BLaER1 treated with 17β-estradiol and CSF1 and Interleukin-3, amounts not matched to agents 10 nM and 100 nM (cell line): Measurements from ENCODE around the gene TAPT1.

ENCODE experiments used
- H3K27ac ChIP-seq, 11 experiments: shearing (Covaris generic); formaldehyde crosslinking; 2 replicates each; pipeline ENCODE4 v1.8.1; 2022
- H3K27me3 ChIP-seq, 11 experiments: shearing (Covaris generic); formaldehyde crosslinking; 2 replicates each; pipeline ENCODE4 v1.8.1; 2022
- H3K36me3 ChIP-seq, 11 experiments: shearing (Covaris generic); formaldehyde crosslinking; 2 replicates each; pipeline ENCODE4 v1.8.1; 2022
- H3K4me1 ChIP-seq, 10 experiments: shearing (Covaris generic); formaldehyde crosslinking; 2 replicates each; pipeline ENCODE4 v1.8.1; 2022
- H3K4me2 ChIP-seq, 11 experiments: shearing (Covaris generic); formaldehyde crosslinking; 2 replicates each; pipeline ENCODE4 v1.8.1; 2022
- H3K4me3 ChIP-seq, 10 experiments: shearing (Covaris generic); formaldehyde crosslinking; 2 replicates each; pipeline ENCODE4 v1.8.1; 2022
- H3K9ac ChIP-seq, 11 experiments: shearing (Covaris generic); formaldehyde crosslinking; 2 replicates each; pipeline ENCODE4 v1.8.1; 2022
- H3K9me3 ChIP-seq, 11 experiments: shearing (Covaris generic); formaldehyde crosslinking; replicated peaks in 1 of 11; 2 replicates each; pipeline ENCODE4 v1.8.1; 2022
- H4K20me1 ChIP-seq, 11 experiments: shearing (Covaris generic); formaldehyde crosslinking; 2 replicates each; pipeline ENCODE4 v1.8.1; 2022
- Cebpa-rat ChIP-seq, 11 experiments: shearing (Covaris generic); IDR thresholded peaks; 2 replicates each; pipeline ENCODE4 v1.8.1; 2022

TAPT1 gene

GRCh38 chr4:16265820-16266219 is 39.5 kb upstream of the TAPT1 start:
- Histone ChIP-seq H3K9ac (no peak overlapping the region), H3K36me3 (no peaks in the 10 kb centered on the region)

DNA sequence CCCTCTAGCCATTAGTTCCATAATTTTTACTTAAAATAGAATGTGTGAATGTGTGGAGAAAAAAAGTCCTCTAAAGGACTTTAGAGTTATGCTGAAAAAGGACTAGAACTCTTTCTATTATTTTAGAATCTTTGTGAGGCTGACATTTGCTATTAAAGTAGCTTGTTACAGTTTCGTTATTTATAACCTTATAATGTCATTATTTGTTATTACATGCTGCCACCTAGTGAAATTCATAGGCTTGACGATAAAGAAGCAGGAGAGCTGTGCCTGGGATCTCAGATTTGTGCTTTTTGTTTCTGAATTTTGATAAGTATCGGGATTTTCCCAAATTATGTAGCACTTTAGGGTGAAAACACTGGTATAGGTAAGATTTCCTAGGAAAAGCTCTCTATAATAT is 38.5 kb upstream of the TAPT1 start:
- no peak overlapping the region for H3K4me3 ChIP-seq
- H3K9ac ChIP-seq, result no peak overlapping the region
- no peak for TF ChIP-seq Cebpa-rat (IDR thresholded peaks at IDR 0.05)
- no peaks in the 10 kb centered on the region for H3K27me3 ChIP-seq
- H3K36me3 ChIP-seq, result no peaks in the 10 kb centered on the region
- no peak overlapping the region for H3K27ac ChIP-seq
- no peak overlapping the region for H3K4me2 ChIP-seq
- H3K4me1 ChIP-seq, result peaks cover 14 to 28% (median 23%) of the 10 kb centered on the region in 10 experiments
- H4K20me1 ChIP-seq, result no peaks in the 10 kb centered on the region
- no peaks in the 10 kb centered on the region for H3K9me3 ChIP-seq

More at GRCh38 chr4:16265820-16266219, 39.5 kb upstream of the TAPT1 start:
- TF ChIP-seq Cebpa-rat (IDR thresholded peaks at IDR 0.05), result no peak
- no peaks in the 10 kb centered on the region for H3K9me3 ChIP-seq
- H3K27me3 ChIP-seq, result no peaks in the 10 kb centered on the region
- no peaks in the 10 kb centered on the region for H4K20me1 ChIP-seq
- peaks cover 20 to 38% (median 33%) of the 10 kb centered on the region in 10 experiments for H3K4me1 ChIP-seq
- no peak overlapping the region for H3K27ac ChIP-seq
- no peak overlapping the region for H3K4me3 ChIP-seq
- peak overlapping the region in 1 of 11 experiments; percentile 0; a peak in 1 of 22 replicates for H3K4me2 ChIP-seq

DNA sequence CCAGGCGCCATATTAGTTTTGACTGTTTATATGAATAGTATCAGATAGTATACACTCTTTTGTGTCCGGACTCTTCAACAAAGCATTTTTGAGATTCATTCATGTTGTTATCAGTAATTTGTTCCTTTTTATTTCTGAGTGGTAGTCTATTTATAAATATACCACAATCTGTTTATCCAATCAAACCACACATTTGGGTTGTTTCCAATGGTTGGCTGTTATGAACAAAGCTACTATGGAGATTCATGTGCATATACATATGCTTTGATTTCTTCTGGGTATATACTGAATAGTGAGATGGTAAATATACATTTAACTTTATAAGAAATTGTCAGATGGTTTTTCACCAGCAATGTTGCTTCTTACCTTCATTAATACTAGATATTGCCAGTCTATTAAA is 36.8 kb upstream of the TAPT1 start:
- Histone ChIP-seq H3K27ac (no peak overlapping the region), H4K20me1 (no peaks in the 10 kb centered on the region), H3K4me2 (peak overlapping the region in 5 of 11 experiments; percentile 3 to 53 (median 19); a peak in 4 of 22 replicates), H3K4me3 (no peak overlapping the region), H3K9ac (no peak overlapping the region), H3K9me3 (no peaks in the 10 kb centered on the region), H3K36me3 (no peaks in the 10 kb centered on the region), H3K27me3 (no peaks in the 10 kb centered on the region), H3K4me1 (peaks cover 8 to 22% (median 15%) of the 10 kb centered on the region in 10 experiments; a peak in 18 of 20 replicates)
- TF ChIP-seq Cebpa-rat (IDR thresholded peaks at IDR 0.05), result no peak

- Histone ChIP-seq H3K4me3 (no peak overlapping the region), H3K4me2 (peak overlapping the region in 8 of 11 experiments; percentile 3 to 53 (median 33); a peak in 9 of 22 replicates), H3K4me1 (peaks cover 8 to 22% (median 15%) of the 10 kb centered on the region in 10 experiments; a peak in 18 of 20 replicates), H3K27me3 (no peaks in the 10 kb centered on the region), H3K9ac (no peak overlapping the region), H3K9me3 (peaks cover 0 to 2% (median 0%) of the 10 kb centered on the region in 11 experiments; a peak in 2 of 22 replicates), H3K36me3 (no peaks in the 10 kb centered on the region), H3K27ac (no peak overlapping the region), H4K20me1 (no peaks in the 10 kb centered on the region)
- TF ChIP-seq Cebpa-rat (IDR thresholded peaks at IDR 0.05), result no peak
Measured at GRCh38 chr4:16262188-16262587, 35.9 kb upstream of the TAPT1 start.

GRCh38 chr4:16261313-16261878 is 35.1 kb upstream of the TAPT1 start:
- peaks cover 8 to 22% (median 15%) of the 10 kb centered on the region in 10 experiments; a peak in 18 of 20 replicates for H3K4me1 ChIP-seq
- TF ChIP-seq Cebpa-rat (IDR thresholded peaks at IDR 0.05), result no peak
- peaks cover 3 to 10% (median 7%) of the 10 kb centered on the region in 11 experiments for H3K9me3 ChIP-seq
- H4K20me1 ChIP-seq, result no peaks in the 10 kb centered on the region
- no peaks in the 10 kb centered on the region for H3K27me3 ChIP-seq
- peaks cover 0 to 6% (median 3%) of the 10 kb centered on the region in 11 experiments; a peak in 3 of 22 replicates for H3K36me3 ChIP-seq
- H3K4me2 ChIP-seq, result peak overlapping the region in 2 of 11 experiments; percentile 4 to 44; a peak in 1 of 22 replicates
- no peak overlapping the region for H3K4me3 ChIP-seq
- H3K9ac ChIP-seq, result no peak overlapping the region
- no peak overlapping the region for H3K27ac ChIP-seq

DNA sequence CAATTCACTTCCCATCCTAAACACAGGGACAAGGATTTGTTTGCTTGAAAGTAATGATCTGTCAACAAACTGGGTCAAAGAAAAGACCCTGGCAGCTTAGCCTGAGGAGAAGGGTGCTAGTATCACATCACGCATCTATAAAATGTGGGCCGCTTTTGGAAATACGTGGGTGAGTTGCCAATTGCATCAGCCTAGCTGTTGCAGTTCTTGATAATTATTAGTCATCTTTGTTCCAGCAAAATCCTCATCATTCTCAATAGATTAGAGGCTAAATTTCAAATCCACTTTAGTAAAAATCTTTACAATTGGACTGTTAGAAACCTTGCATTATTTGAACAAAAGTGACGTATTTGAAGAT is 33.6 kb upstream of the TAPT1 start:
- peaks cover 0 to 9% (median 3%) of the 10 kb centered on the region in 11 experiments; a peak in 3 of 22 replicates for H3K36me3 ChIP-seq
- no peak overlapping the region for H3K27ac ChIP-seq
- no peak overlapping the region for H3K4me3 ChIP-seq
- H3K4me1 ChIP-seq, result peaks cover 8 to 22% (median 15%) of the 10 kb centered on the region in 10 experiments; a peak in 18 of 20 replicates
- H3K4me2 ChIP-seq, result peak overlapping the region in 2 of 11 experiments; percentile 3 to 33; a peak in 3 of 22 replicates
- no peak for TF ChIP-seq Cebpa-rat (IDR thresholded peaks at IDR 0.05)
- H3K27me3 ChIP-seq, result no peaks in the 10 kb centered on the region
- H4K20me1 ChIP-seq, result no peaks in the 10 kb centered on the region
- H3K9me3 ChIP-seq, result peaks cover 11 to 21% (median 14%) of the 10 kb centered on the region in 11 experiments
- H3K9ac ChIP-seq, result no peak overlapping the region

GRCh38 chr4:16259241-16259888 is 33.1 kb upstream of the TAPT1 start:
- H3K4me3 ChIP-seq, result no peak overlapping the region
- peaks cover 0 to 9% (median 3%) of the 10 kb centered on the region in 11 experiments; a peak in 3 of 22 replicates for H3K36me3 ChIP-seq
- TF ChIP-seq Cebpa-rat (IDR thresholded peaks at IDR 0.05), result no peak
- peak overlapping the region in 2 of 11 experiments; percentile 3 to 33; a peak in 3 of 22 replicates for H3K4me2 ChIP-seq
- no peak overlapping the region for H3K27ac ChIP-seq
- peaks cover 8 to 19% (median 15%) of the 10 kb centered on the region in 10 experiments; a peak in 18 of 20 replicates for H3K4me1 ChIP-seq
- H3K9me3 ChIP-seq, result peaks cover 11 to 24% (median 14%) of the 10 kb centered on the region in 11 experiments
- H4K20me1 ChIP-seq, result no peaks in the 10 kb centered on the region
- no peak overlapping the region for H3K9ac ChIP-seq
- H3K27me3 ChIP-seq, result no peaks in the 10 kb centered on the region

DNA sequence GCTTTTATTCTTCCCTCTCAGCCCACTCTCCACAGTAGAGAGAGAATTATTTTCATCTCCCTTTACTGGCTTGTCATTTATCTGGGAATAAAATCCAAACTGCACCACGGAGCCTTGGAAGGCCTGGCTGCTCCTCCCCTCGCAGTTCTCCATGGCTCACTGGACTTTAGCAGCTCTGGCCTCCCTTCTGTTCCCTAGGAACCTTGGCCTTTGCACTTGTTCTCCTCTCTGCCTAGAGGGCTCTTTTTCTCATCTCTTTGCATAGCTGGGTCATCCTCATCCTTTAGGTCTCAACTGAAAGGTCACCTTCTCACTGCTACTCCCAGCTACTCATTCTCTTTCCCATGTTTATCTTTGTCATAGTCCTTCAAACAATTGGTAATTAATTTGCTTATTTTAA is 31.3 kb upstream of the TAPT1 start:
- H3K9ac ChIP-seq, result no peak overlapping the region
- no peak for TF ChIP-seq Cebpa-rat (IDR thresholded peaks at IDR 0.05)
- H3K4me3 ChIP-seq, result no peak overlapping the region
- no peaks in the 10 kb centered on the region for H3K27me3 ChIP-seq
- H3K4me2 ChIP-seq, result no peak overlapping the region
- peaks cover 0 to 9% (median 3%) of the 10 kb centered on the region in 11 experiments; a peak in 5 of 22 replicates for H3K36me3 ChIP-seq
- H3K4me1 ChIP-seq, result peaks cover 6 to 13% (median 11%) of the 10 kb centered on the region in 10 experiments; a peak in 18 of 20 replicates
- H3K9me3 ChIP-seq, result peaks cover 11 to 25% (median 14%) of the 10 kb centered on the region in 11 experiments
- no peak overlapping the region for H3K27ac ChIP-seq
- H4K20me1 ChIP-seq, result no peaks in the 10 kb centered on the region

GRCh38 chr4:16256343-16256742 is 30.1 kb upstream of the TAPT1 start:
- H3K9me3 ChIP-seq, result peaks cover 11 to 25% (median 14%) of the 10 kb centered on the region in 11 experiments
- TF ChIP-seq Cebpa-rat (IDR thresholded peaks at IDR 0.05), result no peak
- no peak overlapping the region for H3K27ac ChIP-seq
- peaks cover 0 to 9% (median 3%) of the 10 kb centered on the region in 11 experiments; a peak in 5 of 22 replicates for H3K36me3 ChIP-seq
- H3K4me3 ChIP-seq, result no peak overlapping the region
- H3K4me2 ChIP-seq, result no peak overlapping the region
- no peak overlapping the region for H3K9ac ChIP-seq
- H4K20me1 ChIP-seq, result no peaks in the 10 kb centered on the region
- peaks cover 0 to 9% (median 0%) of the 10 kb centered on the region in 10 experiments; a peak in 5 of 20 replicates for H3K4me1 ChIP-seq
- no peaks in the 10 kb centered on the region for H3K27me3 ChIP-seq
